Measurements from ENCODE around the gene ITGB5.

GRCh38 chr3:124885466-124886167, 1.5 kb downstream of the ITGB5 start:
- no peak for TF ChIP-seq CTCF (IDR thresholded peaks at IDR 0.05; ENCODE audit: extremely low read depth in 1 of 2, insufficient read depth in 1 of 2, low read depth in 1 of 2, low read length in 2 of 2)
- TF ChIP-seq POLR2A (IDR thresholded peaks at IDR 0.05; ENCODE audit: low read depth, low read length): no peak

Measured in endothelial cell of umbilical vein (primary cell).